ENCODE measurements around the gene MRPL37. TPM values are rescaled to one million over a fixed set of nuclear protein-coding genes. Genes with fewer than 3 reads are reported as not detected.

Gene MRPL37
- total RNA-seq, 1 donor from 2014 or later: 60.4 TPM

- peaks cover 27% of the 10 kb centered on the region for H3K4me1 ChIP-seq
- H2AFZ ChIP-seq (replicated peaks): no peak overlapping the region
- no peaks in the 10 kb centered on the region for H3K9me3 Mint-ChIP-seq
- no peak overlapping the region for H3K27ac ChIP-seq
- H3K27me3 ChIP-seq: no peaks in the 10 kb centered on the region
- no peak overlapping the region for H3K4me3 Mint-ChIP-seq
- peaks cover 4% of the 10 kb centered on the region for H3K27me3 Mint-ChIP-seq (ENCODE audit: insufficient read depth, low read depth)
- no peak for DNase-seq (ENCODE audit: low spot score)
- no peaks in the 10 kb centered on the region for H3K36me3 ChIP-seq
- no peak overlapping the region for H3K27ac Mint-ChIP-seq
- H4K20me1 ChIP-seq (ENCODE audit: low read depth): peaks cover 100% of the 10 kb centered on the region
- H3F3A ChIP-seq (ENCODE audit: low read depth): peaks cover 10% of the 10 kb centered on the region
- TF ChIP-seq EZH2 (IDR thresholded peaks at IDR 0.05) (no peak), CTCF (IDR thresholded peaks at IDR 0.05) (no peak), EZH2phosphoT487 (IDR thresholded peaks at IDR 0.05) (no peak)
- peaks cover 65% of the 10 kb centered on the region for H3K4me1 Mint-ChIP-seq
- H3K4me2 ChIP-seq: no peak overlapping the region
- no peaks in the 10 kb centered on the region for H3K9me3 ChIP-seq (ENCODE audit: low read depth)
- peaks cover 15% of the 10 kb centered on the region for H3K36me3 Mint-ChIP-seq
- no peak overlapping the region for H3K4me3 ChIP-seq
- H3K9ac ChIP-seq: no peak overlapping the region
- peaks cover 55% of the 10 kb centered on the region for H3K79me2 ChIP-seq (ENCODE audit: low read depth)
Observed at GRCh38 chr1:54260810-54261209, 60.8 kb downstream of the MRPL37 start.

GRCh38 chr1:54262244-54262643 lies 62.3 kb downstream of the MRPL37 start:
- no peak for DNase-seq (ENCODE audit: low spot score)
- Histone ChIP-seq H2AFZ (replicated peaks) (no peak overlapping the region), H3K4me3 (no peak overlapping the region), H3F3A (ENCODE audit: low read depth) (peaks cover 8% of the 10 kb centered on the region), H3K9me3 (ENCODE audit: low read depth) (no peaks in the 10 kb centered on the region), H3K4me2 (no peak overlapping the region), H3K4me1 (peaks cover 15% of the 10 kb centered on the region), H3K79me2 (ENCODE audit: low read depth) (peaks cover 61% of the 10 kb centered on the region), H3K9ac (no peak overlapping the region), H4K20me1 (ENCODE audit: low read depth) (peaks cover 100% of the 10 kb centered on the region), H3K36me3 (no peaks in the 10 kb centered on the region), H3K27me3 (no peaks in the 10 kb centered on the region), H3K27ac (no peak overlapping the region)
- peaks cover 56% of the 10 kb centered on the region for H3K4me1 Mint-ChIP-seq
- H3K27ac Mint-ChIP-seq: no peak overlapping the region
- no peaks in the 10 kb centered on the region for H3K9me3 Mint-ChIP-seq
- TF ChIP-seq EZH2 (IDR thresholded peaks at IDR 0.05) (no peak), CTCF (IDR thresholded peaks at IDR 0.05) (no peak), EZH2phosphoT487 (IDR thresholded peaks at IDR 0.05) (no peak)
- no peak overlapping the region for H3K4me3 Mint-ChIP-seq
- peaks cover 14% of the 10 kb centered on the region for H3K36me3 Mint-ChIP-seq
- H3K27me3 Mint-ChIP-seq (ENCODE audit: insufficient read depth, low read depth): peaks cover 2% of the 10 kb centered on the region

GRCh38 chr1:54263601-54264226 lies 63.7 kb downstream of the MRPL37 start:
- no peak overlapping the region for H3K9ac ChIP-seq
- H3K9me3 ChIP-seq (ENCODE audit: low read depth): no peaks in the 10 kb centered on the region
- H4K20me1 ChIP-seq (ENCODE audit: low read depth): peaks cover 100% of the 10 kb centered on the region
- H3K4me3 ChIP-seq: no peak overlapping the region
- peaks cover 5% of the 10 kb centered on the region for H3K27me3 Mint-ChIP-seq (ENCODE audit: insufficient read depth, low read depth)
- peaks cover 60% of the 10 kb centered on the region for H3K79me2 ChIP-seq (ENCODE audit: low read depth)
- H3K27ac ChIP-seq: no peak overlapping the region
- H3K4me3 Mint-ChIP-seq: no peak overlapping the region
- no peak overlapping the region for H3K4me2 ChIP-seq
- TF ChIP-seq EZH2 (IDR thresholded peaks at IDR 0.05) (no peak), EZH2phosphoT487 (IDR thresholded peaks at IDR 0.05) (no peak), CTCF (IDR thresholded peaks at IDR 0.05) (no peak)
- H3F3A ChIP-seq (ENCODE audit: low read depth): no peaks in the 10 kb centered on the region
- H3K27ac Mint-ChIP-seq: no peak overlapping the region
- no peaks in the 10 kb centered on the region for H3K9me3 Mint-ChIP-seq
- H3K4me1 ChIP-seq: peaks cover 4% of the 10 kb centered on the region
- no peak overlapping the region for H2AFZ ChIP-seq (replicated peaks)
- no peaks in the 10 kb centered on the region for H3K36me3 ChIP-seq
- peaks cover 8% of the 10 kb centered on the region for H3K36me3 Mint-ChIP-seq
- DNase-seq (ENCODE audit: low spot score): no peak
- no peaks in the 10 kb centered on the region for H3K27me3 ChIP-seq
- peaks cover 52% of the 10 kb centered on the region for H3K4me1 Mint-ChIP-seq

Data from neural progenitor cell (in vitro differentiated cells).